ENCODE results near the gene DSC1.

- TF ChIP-seq CTCF (IDR thresholded peaks at IDR 0.05) (no peak), POLR2AphosphoS5 (IDR thresholded peaks at IDR 0.05) (no peak), POLR2A (IDR thresholded peaks at IDR 0.05) (no peak), EP300 (IDR thresholded peaks at IDR 0.05; ENCODE audit: low read depth) (no peak)
Measured at GRCh38 chr18:31204833-31205232, 42.2 kb upstream of the DSC1 start.

Data from transverse colon (tissue), 4 donors.